Ishikawa (cell line): ENCODE data around the gene DYNLT4.

Experiments used
- CEBPB ChIP-seq: IDR thresholded peaks from 2 replicates; pipeline ENCODE4 v1.6.1; 2012
- CREB1 ChIP-seq: IDR thresholded peaks from 2 replicates; pipeline ENCODE4 v1.6.1; 2012; ENCODE audit warnings: low read depth
- EGR1 ChIP-seq: IDR thresholded peaks from 2 replicates; pipeline ENCODE4 v1.6.1; 2012
- RAD21 ChIP-seq: IDR thresholded peaks from 2 replicates; pipeline ENCODE4 v1.6.1; 2012; ENCODE audit warnings: low read depth
- TAF1 ChIP-seq: IDR thresholded peaks from 2 replicates; pipeline ENCODE4 v1.6.1; 2012; ENCODE audit warnings: low read depth, mild to moderate bottlenecking
- TEAD4 ChIP-seq: IDR thresholded peaks from 2 replicates; pipeline ENCODE4 v1.6.1; 2012
- TF ChIP-seq, protein P1 (sequence below): IDR thresholded peaks from 2 replicates; pipeline ENCODE4 v1.6.1; 2012; ENCODE audit warnings: low read depth, mild to moderate bottlenecking
- TF ChIP-seq, protein P2 (sequence below): IDR thresholded peaks from 2 replicates; pipeline ENCODE4 v1.6.1; 2012

DNA sequence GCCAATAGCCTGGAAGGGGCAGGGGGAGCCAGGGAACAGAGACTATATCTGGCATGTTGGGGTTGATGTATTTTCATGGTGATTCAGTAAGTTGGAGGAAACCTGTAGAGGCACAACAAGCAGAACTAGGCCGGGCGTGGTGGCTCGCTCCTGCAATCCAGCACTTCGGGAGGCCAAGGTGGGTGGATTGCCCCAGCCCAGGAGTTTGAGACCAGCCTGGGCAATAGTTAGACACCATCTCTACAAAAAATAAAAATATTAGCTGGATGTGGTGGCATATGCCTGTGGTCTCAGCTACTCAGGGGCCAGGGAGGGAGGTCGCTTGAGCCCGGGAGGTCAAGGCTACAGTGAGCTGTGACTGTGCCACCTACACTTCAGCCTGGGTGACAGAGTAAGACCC lies 46.0 kb upstream of the DYNLT4 start:
- TF ChIP-seq CEBPB (no peak), TEAD4 (no peak), TAF1 (no peak), EGR1 (no peak), RAD21 (no peak), CREB1 (no peak)
- TF ChIP-seq, protein P1, sequence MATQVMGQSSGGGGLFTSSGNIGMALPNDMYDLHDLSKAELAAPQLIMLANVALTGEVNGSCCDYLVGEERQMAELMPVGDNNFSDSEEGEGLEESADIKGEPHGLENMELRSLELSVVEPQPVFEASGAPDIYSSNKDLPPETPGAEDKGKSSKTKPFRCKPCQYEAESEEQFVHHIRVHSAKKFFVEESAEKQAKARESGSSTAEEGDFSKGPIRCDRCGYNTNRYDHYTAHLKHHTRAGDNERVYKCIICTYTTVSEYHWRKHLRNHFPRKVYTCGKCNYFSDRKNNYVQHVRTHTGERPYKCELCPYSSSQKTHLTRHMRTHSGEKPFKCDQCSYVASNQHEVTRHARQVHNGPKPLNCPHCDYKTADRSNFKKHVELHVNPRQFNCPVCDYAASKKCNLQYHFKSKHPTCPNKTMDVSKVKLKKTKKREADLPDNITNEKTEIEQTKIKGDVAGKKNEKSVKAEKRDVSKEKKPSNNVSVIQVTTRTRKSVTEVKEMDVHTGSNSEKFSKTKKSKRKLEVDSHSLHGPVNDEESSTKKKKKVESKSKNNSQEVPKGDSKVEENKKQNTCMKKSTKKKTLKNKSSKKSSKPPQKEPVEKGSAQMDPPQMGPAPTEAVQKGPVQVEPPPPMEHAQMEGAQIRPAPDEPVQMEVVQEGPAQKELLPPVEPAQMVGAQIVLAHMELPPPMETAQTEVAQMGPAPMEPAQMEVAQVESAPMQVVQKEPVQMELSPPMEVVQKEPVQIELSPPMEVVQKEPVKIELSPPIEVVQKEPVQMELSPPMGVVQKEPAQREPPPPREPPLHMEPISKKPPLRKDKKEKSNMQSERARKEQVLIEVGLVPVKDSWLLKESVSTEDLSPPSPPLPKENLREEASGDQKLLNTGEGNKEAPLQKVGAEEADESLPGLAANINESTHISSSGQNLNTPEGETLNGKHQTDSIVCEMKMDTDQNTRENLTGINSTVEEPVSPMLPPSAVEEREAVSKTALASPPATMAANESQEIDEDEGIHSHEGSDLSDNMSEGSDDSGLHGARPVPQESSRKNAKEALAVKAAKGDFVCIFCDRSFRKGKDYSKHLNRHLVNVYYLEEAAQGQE = no peak
- TF ChIP-seq, protein P2, sequence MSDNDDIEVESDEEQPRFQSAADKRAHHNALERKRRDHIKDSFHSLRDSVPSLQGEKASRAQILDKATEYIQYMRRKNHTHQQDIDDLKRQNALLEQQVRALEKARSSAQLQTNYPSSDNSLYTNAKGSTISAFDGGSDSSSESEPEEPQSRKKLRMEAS = no peak
